ENCODE measurements around the gene TCF4.

DNA sequence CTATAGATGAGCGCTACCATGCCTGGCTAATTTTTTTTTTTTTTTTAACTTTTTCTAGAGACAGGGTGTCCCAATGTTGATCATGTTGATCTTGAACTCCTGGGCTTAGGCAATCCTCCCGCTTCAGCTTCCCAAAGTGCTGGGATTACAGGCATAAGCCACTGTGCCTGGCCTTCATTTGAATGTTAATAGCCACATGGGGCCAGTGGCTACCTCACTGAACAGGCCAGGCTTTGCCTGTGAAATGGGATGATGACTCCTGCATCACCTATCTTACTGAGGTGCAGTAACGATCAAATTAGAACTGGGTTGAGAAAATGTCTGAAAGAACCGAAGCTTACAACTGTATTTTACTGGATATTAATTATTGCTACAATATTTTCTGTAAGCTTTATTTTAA lies 278.7 kb downstream of the TCF4 start:
- TF ChIP-seq, protein P1, sequence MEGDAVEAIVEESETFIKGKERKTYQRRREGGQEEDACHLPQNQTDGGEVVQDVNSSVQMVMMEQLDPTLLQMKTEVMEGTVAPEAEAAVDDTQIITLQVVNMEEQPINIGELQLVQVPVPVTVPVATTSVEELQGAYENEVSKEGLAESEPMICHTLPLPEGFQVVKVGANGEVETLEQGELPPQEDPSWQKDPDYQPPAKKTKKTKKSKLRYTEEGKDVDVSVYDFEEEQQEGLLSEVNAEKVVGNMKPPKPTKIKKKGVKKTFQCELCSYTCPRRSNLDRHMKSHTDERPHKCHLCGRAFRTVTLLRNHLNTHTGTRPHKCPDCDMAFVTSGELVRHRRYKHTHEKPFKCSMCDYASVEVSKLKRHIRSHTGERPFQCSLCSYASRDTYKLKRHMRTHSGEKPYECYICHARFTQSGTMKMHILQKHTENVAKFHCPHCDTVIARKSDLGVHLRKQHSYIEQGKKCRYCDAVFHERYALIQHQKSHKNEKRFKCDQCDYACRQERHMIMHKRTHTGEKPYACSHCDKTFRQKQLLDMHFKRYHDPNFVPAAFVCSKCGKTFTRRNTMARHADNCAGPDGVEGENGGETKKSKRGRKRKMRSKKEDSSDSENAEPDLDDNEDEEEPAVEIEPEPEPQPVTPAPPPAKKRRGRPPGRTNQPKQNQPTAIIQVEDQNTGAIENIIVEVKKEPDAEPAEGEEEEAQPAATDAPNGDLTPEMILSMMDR (IDR thresholded peaks at IDR 0.05) = no peak
- TF ChIP-seq POLR2A (IDR thresholded peaks at IDR 0.05) = no peak

Measured in upper lobe of left lung (tissue), 4 donors.